Uterus (tissue), 4 donors: ENCODE results near the gene BTBD9. TPM values are rescaled to one million over a fixed set of nuclear protein-coding genes. Genes with fewer than 3 reads are reported as not detected.

Source experiments
- DNase-seq, 2 donors: peaks; one replicate each; pipeline ENCODE4 v3.0.0-alpha.2; 2019 to 2020
- H3K27ac ChIP-seq, 2 donors: fragments of 200-600 bp; sonication (generic); 1 replicate in 1 of 2; 2 replicates in 1 of 2; pipeline ENCODE4 v1.5.1; 2016 to 2018
- H3K27me3 ChIP-seq, 2 donors: fragments of 200-600 bp; sonication (generic); one replicate each; pipeline ENCODE4 v1.5.1; 2018 to 2019; ENCODE audit warnings: control low read depth in 1 of 2
- H3K36me3 ChIP-seq, 2 donors: fragments of 200-600 bp; sonication (generic); one replicate each; pipeline ENCODE4 v1.5.1; 2019; ENCODE audit warnings: control low read depth in 1 of 2
- H3K4me1 ChIP-seq, 2 donors: fragments of 200-600 bp; sonication (generic); one replicate each; pipeline ENCODE4 v1.5.1; 2018 to 2019; ENCODE audit warnings: control low read depth in 1 of 2
- H3K4me3 ChIP-seq, 2 donors: fragments of 200-600 bp; sonication (generic); 1 replicate in 1 of 2; 2 replicates in 1 of 2; pipeline ENCODE4 v1.5.1; 2018 to 2019; ENCODE audit warnings: mild to moderate bottlenecking in 1 of 2
- H3K9me3 ChIP-seq, 2 donors: fragments of 200-600 bp; sonication (generic); one replicate each; pipeline ENCODE4 v1.5.1; 2019; ENCODE audit warnings: control low read depth in 1 of 2
- POLR2A ChIP-seq, 2 donors: fragments of 450-650 bp; IDR thresholded peaks; one replicate each; pipeline ENCODE4 v1.6.1; 2016; ENCODE audit warnings: antibody characterized with exemption in 2 of 2, mild to moderate bottlenecking in 1 of 2, moderate library complexity in 1 of 2
- intact Hi-C: fragments of 100-400 bp; cut with DNase I; formaldehyde crosslinking; loops from one replicate; pipeline ENCODE4 v1.15.1; 2023; ENCODE audit warnings: low total_unique reads
- total RNA-seq, 4 donors: library from RNA; depleted of rRNA in 3 of 4; stranded (reverse); fragments of >200 nt in 3 of 4; gene quantifications; one replicate each; pipeline versions ENCODE4 v1.1.0 to v1.2.4, GENCODE V29; 2014 to 2023
- TF ChIP-seq, protein P1 (sequence below), 4 experiments: fragments of 200-600 bp in 2 of 4; fragments of 450-650 bp in 2 of 4; sonication (generic) in 2 of 4; IDR thresholded peaks; one replicate each; pipeline ENCODE4 v1.5.1; 2016 to 2019; ENCODE audit warnings: antibody characterized with exemption in 4 of 4, mild to moderate bottlenecking in 2 of 4, moderate library complexity in 1 of 4
- donor health status: DM: yes; HTN: yes; CAD: no.

BTBD9 gene
- total RNA-seq, 4 donors from 2014 or later, result 10.3 to 50.3 (median 34.4) TPM

- no peaks in the 10 kb centered on the region for H3K36me3 ChIP-seq
- no peaks in the 10 kb centered on the region for H3K9me3 ChIP-seq
- no peak overlapping the region for H3K4me3 ChIP-seq
- no peaks in the 10 kb centered on the region for H3K27me3 ChIP-seq
- intact Hi-C loops, result no loop called here
- DNase-seq, result no peak
- no peaks in the 10 kb centered on the region for H3K4me1 ChIP-seq
- no peak for TF ChIP-seq POLR2A (IDR thresholded peaks at IDR 0.05)
- TF ChIP-seq, protein P1, sequence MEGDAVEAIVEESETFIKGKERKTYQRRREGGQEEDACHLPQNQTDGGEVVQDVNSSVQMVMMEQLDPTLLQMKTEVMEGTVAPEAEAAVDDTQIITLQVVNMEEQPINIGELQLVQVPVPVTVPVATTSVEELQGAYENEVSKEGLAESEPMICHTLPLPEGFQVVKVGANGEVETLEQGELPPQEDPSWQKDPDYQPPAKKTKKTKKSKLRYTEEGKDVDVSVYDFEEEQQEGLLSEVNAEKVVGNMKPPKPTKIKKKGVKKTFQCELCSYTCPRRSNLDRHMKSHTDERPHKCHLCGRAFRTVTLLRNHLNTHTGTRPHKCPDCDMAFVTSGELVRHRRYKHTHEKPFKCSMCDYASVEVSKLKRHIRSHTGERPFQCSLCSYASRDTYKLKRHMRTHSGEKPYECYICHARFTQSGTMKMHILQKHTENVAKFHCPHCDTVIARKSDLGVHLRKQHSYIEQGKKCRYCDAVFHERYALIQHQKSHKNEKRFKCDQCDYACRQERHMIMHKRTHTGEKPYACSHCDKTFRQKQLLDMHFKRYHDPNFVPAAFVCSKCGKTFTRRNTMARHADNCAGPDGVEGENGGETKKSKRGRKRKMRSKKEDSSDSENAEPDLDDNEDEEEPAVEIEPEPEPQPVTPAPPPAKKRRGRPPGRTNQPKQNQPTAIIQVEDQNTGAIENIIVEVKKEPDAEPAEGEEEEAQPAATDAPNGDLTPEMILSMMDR (IDR thresholded peaks at IDR 0.05), result no peak
- H3K27ac ChIP-seq, result no peak overlapping the region
These were observed 480.1 kb downstream of the BTBD9 start for GRCh38 chr6:38159596-38159995.

DNA sequence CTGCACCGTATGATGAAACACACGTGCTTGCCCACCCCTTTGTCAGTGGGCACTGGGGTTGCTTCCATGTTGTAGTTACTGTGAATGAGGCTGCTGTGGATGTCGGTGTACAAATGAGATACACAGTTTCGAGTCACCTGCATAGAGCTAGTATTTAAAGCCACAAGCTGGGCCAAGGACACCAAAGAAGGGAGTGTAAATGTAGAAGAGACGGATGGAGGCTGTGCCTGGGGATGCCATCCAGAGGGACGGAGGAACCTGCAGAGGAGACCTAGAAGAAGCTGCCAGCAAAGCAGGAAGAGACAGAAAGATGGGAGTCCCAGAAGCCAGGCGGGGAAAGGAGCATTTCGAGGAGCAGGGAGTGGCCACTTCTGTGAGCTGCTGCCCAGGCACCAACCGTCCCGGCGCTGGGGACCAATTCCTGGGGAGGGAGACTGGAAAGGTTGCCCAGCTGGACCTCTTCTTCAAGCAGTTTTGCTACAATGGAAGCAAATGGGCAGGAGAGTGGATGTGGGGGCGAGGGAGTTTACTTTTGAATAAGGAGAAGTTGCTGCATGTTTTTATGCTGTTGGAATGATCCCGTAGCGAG, 480.9 kb downstream of the BTBD9 start:
- DNase-seq, result no peak
- intact Hi-C loops, result no loop called here
- H3K27me3 ChIP-seq, result no peaks in the 10 kb centered on the region
- H3K27ac ChIP-seq, result no peak overlapping the region
- H3K9me3 ChIP-seq, result no peaks in the 10 kb centered on the region
- no peak overlapping the region for H3K4me3 ChIP-seq
- no peaks in the 10 kb centered on the region for H3K4me1 ChIP-seq
- H3K36me3 ChIP-seq, result no peaks in the 10 kb centered on the region
- TF ChIP-seq, protein P1 (IDR thresholded peaks at IDR 0.05), result no peak
- no peak for TF ChIP-seq POLR2A (IDR thresholded peaks at IDR 0.05)

DNA sequence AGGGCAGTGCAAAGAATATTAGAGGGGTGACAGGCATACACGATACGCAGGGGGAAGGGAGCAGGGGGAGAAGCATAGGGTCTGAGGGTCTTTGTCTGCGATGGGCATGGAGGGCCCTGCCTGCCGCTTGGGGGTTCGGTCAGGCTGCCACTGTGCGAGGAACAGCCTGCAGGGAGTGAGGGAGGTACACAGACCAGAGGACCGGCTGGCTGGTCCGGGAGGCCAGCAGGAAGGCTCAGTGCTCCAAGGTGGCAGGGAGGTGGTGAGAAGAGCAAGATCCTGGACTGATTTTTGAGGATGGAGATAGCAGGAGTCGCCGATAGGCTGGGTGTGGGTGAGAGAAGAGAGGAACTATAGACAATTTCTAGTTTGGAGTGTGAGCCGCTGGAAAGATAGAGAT, 481.8 kb downstream of the BTBD9 start:
- Histone ChIP-seq H3K36me3 (no peaks in the 10 kb centered on the region), H3K27ac (no peak overlapping the region), H3K4me1 (no peaks in the 10 kb centered on the region), H3K9me3 (no peaks in the 10 kb centered on the region), H3K4me3 (no peak overlapping the region), H3K27me3 (no peaks in the 10 kb centered on the region)
- intact Hi-C loops, result no loop called here
- TF ChIP-seq POLR2A (IDR thresholded peaks at IDR 0.05), result no peak
- TF ChIP-seq, protein P1 (IDR thresholded peaks at IDR 0.05), result no peak
- no peak for DNase-seq

GRCh38 chr6:38156818-38157565, 482.7 kb downstream of the BTBD9 start:
- intact Hi-C loops, result no loop called here
- H3K27me3 ChIP-seq, result no peaks in the 10 kb centered on the region
- no peak for TF ChIP-seq POLR2A (IDR thresholded peaks at IDR 0.05)
- TF ChIP-seq, protein P1 (IDR thresholded peaks at IDR 0.05), result no peak
- no peak for DNase-seq
- no peaks in the 10 kb centered on the region for H3K4me1 ChIP-seq
- H3K4me3 ChIP-seq, result no peak overlapping the region
- H3K27ac ChIP-seq, result no peak overlapping the region
- no peaks in the 10 kb centered on the region for H3K36me3 ChIP-seq
- no peaks in the 10 kb centered on the region for H3K9me3 ChIP-seq

DNA sequence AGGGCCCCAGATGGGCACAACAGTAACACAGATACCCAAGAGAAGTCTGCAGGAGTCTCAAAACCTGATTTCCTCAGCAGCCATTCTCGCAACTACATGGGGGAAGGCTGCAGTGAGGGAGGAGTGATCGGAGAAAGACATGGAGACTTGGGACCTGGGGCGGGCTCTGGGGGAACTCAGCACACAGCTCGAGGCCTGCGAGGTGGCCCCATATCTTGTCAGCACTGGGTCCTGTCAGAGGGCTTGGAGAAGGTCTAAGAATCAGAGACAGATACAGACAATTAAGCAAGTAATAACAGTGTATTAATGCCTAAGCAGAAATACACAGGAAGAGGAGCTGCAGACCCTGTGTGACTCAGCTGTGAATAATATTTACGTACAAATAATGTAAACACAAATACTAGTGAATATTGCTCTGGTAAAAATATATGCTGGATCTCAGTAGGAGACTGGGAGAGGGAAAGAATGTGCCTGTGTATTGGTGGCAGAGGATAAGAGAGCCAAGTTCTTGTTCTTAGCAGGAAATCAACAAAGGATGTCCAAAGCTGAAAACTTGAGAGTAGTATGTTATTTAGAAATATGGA, 484.0 kb downstream of the BTBD9 start:
- Histone ChIP-seq H3K4me3 (no peak overlapping the region), H3K4me1 (no peaks in the 10 kb centered on the region), H3K27me3 (no peaks in the 10 kb centered on the region), H3K36me3 (no peaks in the 10 kb centered on the region), H3K27ac (no peak overlapping the region), H3K9me3 (no peaks in the 10 kb centered on the region)
- intact Hi-C loops, result no loop called here
- TF ChIP-seq, protein P1 (IDR thresholded peaks at IDR 0.05), result no peak
- TF ChIP-seq POLR2A (IDR thresholded peaks at IDR 0.05), result no peak
- DNase-seq, result no peak
